ENCODE results near the gene SMARCC2.
"Not testable (repeated sequence)": the region's sequence is repeated elsewhere in the genome, so short reads cannot be mapped to it uniquely, and the experiment has no call there.

The SMARCC2 gene

DNA sequence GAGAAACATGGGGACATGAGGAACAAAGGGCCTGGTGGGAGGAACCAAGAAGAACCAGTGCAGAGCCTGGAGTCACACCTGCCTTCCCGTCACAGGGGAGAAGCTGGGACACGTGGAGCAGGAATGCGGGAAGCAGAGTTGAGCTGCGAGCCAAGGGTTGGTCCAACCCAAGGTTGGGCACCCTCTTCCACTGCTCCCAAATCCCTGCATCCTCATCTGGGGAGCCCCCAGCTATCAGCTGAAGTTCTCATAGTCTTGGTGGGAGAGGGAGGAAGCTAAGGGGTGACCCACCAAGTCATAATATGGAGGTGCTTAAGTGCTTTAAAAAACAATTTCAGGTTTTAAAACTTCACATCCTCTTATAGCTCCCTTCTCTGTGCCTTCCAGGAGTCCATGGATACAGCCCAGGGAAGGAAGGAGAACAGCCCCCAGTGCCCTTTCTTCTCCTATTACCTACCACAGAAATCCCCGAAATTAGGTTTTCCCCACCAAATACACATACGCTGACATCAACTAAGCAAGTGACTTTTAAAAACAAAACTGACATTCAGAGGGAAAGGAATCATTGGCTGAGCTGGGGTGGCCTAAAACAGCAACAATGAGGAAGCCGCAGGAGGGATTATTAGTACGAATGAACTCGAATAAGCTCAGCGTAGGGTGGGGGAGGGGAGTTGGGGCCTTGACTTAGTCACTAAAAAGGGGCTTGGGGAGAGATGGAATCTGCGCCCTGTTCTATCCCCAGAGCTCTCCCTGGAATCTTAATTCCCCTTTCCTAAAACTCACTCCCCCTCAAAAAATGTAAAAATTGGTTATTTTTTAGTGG, 26.6 kb downstream of the SMARCC2 start:
- no peak for DNase-seq

DNA sequence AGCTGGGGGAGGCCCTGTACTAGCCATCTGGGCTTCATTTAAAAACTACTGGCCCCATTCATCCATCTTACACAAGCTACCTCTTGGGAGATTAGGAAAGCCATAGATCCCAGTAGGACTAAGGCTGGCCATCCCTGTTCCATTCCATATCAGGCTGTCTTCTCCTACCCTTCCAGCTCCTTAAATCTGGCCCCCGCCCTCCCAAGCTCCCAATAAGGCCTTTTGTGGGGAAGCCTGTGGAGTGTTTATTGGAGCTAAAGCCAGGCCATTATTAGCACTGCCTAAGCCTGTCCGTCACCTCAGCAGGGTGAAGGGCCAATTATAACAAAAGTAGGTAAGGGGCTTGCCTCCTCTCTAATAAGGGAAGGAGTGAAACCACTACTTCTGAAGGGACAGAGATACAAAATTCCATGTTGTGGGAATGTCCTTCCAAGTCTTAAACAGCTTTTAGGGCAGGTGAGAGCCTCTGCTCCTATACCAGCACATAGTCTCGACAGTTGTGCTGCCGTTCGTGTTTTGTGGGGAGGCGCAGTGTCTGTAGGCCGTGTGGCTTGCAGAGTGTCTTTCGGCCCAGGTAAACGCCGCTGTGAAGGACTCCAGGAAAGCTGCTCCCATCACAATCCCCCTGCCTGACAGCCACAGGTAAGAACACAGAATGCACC, 27.5 kb downstream of the SMARCC2 start:
- DNase-seq = no peak

DNA sequence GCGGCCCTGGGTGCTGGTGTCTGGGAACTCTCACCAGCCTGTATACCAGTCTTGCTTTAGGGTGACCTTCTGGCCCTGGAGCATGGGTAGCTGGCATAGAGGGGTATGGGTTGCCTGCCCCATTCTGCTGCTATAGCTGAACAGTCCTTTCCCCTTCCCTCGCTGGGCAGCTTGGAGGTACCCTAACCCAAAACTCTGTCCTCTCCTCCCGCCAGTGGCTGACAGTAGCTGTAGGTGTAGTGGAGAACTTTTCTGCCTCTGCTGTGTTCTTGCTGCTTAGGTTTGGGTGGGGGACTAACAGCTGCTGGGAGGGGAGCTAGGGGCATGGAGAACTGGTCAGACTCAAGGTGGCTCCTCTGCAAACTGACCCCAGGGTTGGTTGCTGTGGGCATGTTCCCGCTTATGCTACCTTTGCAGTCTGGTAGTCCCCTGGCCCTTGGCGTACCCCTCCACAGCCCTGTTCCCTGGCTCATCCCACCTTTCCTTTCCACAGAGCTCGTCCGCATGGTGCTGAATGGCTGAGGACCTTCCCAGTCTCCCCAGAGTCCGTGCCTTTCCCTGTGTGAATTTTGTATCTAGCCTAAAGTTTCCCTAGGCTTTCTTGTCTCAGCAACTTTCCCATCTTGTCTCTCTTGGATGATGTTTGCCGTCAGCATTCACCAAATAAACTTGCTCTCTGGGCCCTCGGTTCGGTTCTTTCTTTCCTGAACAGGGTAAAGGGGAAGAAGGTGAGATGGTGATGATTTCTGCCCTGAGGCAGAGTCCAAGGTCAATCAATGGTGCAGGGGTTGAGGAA, 28.2 kb downstream of the SMARCC2 start:
- DNase-seq = no peak

DNA sequence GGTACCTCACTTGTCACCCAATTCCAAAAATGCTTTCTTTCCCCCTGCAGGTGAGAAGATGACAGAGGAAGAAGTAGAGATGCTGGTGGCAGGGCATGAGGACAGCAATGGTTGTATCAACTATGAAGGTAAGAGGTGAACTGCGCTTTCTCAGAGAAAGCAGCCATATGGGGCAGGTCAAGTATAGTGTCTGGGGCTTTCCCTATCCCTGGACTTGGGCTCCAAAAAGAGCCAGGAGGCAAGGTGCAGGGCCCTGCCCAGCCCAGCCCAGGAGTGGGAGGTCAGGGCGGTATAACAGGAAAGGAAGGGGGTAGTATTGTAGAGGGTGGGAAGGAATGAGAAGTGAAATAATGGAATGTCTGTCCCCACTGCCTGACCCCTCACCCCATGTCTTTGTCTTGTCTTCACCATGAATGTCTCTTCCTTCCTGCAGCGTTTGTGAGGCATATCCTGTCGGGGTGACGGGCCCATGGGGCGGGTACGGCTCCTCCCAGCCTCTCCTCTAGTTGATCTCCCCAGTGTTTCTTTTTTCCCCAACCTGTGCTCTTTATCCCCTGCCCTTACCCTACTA, 29.0 kb downstream of the SMARCC2 start:
- DNase-seq = no peak

DNA sequence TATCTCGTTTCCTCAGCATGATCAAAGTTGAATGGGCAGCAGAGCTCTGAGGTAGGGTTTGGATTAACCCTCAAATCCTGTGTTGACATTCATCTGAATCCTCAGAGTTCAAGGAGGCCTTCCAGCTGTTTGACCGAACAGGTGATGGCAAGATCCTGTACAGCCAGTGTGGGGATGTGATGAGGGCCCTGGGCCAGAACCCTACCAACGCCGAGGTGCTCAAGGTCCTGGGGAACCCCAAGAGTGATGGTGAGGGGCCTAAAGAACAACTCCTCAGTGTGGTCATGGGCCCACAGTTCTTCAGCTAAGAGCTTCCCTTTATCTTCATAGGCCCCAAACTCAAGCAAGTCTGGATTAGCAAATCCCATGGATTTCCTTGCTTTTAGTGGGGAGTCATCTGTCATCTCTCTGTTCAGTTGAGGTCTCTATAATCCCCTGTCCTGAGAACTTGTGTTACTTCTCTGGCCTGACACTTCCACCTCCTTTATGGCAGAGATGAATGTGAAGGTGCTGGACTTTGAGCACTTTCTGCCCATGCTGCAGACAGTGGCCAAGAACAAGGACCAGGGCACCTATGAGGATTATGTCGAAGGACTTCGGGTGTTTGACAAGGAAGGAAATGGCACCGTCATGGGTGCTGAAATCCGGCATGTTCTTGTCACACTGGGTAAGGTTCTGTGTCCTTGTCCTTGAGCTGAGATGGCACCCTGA, 29.6 kb downstream of the SMARCC2 start:
- DNase-seq = no peak

DNA sequence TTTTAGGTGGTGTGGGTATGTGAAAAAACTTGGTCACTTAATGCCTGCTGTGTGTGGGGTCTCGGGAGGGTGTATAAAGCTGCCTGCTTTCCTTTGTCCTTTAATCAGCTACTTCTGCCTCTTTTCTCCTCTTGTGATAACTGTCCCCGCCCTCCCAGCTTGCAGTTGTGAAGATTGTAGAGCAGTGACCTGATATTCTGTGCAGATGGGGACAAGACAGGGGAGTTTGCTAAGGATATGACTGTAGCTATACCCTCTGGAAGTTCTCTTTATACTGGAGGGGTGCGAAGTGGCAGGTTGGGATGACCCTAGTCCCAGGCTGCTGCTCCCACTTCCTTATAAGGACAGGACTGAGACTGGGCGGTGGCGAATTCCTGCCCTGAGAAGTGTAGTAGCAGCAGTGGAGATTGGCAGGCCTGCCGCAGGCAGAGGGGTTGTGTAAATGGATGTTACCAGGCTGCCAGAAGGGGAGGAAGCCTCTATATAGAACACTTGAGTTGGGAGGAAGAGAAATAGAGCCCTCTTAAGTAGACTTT, 30.3 kb downstream of the SMARCC2 start:
- no peak for DNase-seq

DNA sequence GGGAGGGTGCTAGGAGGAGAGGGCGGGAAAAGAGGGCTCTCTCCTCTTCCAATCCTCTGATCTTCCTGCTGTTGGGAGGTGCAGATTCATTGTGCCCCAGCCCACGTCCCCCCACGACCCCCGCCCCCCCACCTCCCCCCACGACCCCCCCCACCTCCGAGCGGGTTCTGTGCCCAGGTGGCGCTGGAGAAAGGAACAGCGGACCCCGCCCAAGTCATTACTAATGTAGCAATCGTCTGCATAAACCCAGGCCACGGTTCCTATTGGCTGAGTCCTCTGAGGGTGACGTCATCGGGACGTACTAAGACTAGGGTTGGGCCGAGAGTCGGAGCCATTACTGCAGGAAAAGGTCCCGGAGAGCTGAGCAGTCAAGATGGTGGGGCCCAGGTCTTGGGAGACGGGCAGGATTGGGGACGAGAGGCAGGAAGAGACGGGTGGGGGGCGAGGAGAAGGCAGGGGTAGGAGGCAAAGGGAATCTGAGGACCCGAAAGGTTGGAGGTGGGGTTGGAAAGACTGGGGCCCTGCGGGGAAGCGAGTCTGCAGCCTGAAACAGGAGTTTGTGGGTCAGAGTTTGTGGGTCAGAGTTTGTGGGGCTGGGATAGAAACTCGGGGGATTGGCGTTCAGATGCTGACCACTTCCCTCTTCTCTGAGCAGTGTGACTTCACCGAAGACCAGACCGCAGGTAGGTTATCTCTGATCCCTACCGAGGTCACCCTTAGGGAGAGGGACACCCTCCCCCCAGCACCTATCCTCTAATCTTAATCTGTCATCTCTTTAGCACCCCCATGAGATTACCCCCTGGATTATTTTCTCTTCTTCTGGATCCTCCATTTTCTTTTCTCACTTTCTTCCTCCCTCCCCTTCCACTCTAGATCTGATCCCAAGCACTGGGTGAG, 31.0 kb downstream of the SMARCC2 start, which contains the start of gene MYL6:
TSS of gene MYL6 (plus strand) at position 331 of the 897 bp plus-strand sequence. CDS start at position 374, 43 bp downstream.
- peak; percentile 84 for DNase-seq

DNA sequence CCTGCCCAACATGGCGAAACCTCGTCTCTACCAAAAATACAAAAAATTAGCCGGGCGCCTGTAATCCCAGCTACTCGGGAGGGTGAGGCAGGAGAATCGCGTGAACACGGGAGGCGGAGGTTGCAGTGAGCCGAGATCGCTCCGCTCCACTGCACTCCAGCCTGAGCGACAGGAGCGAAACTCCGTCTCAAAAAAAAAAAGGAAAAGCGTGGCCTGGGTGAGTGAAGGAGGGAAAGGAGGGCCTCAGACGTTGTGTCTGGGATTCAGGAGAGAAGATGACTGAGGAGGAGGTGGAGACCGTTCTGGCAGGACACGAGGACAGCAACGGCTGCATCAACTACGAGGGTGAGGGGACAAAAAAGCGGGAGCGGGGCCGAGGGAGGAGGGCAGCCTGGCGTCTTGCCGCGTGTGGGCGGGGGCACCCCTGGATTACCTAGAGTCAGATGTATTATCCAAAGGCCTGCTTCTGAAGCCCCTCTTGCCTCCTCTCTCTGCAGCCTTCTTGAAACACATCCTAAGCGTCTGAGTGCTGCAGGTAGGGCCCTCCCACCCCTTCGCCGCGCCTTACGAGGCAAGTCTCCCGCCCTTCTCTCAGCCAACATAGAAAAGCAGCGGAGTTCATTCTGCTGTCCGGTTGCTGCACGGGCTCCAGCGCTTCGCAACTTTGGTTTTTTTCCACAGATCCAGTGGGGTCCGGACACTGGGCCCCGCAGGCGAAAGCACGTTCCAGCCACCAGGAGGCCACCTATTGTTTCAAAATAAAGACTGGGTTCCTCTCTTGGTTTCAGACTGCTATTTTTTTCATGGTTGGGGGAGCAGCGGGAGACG, 31.9 kb downstream of the SMARCC2 start:
- DNase-seq = no peak

DNA sequence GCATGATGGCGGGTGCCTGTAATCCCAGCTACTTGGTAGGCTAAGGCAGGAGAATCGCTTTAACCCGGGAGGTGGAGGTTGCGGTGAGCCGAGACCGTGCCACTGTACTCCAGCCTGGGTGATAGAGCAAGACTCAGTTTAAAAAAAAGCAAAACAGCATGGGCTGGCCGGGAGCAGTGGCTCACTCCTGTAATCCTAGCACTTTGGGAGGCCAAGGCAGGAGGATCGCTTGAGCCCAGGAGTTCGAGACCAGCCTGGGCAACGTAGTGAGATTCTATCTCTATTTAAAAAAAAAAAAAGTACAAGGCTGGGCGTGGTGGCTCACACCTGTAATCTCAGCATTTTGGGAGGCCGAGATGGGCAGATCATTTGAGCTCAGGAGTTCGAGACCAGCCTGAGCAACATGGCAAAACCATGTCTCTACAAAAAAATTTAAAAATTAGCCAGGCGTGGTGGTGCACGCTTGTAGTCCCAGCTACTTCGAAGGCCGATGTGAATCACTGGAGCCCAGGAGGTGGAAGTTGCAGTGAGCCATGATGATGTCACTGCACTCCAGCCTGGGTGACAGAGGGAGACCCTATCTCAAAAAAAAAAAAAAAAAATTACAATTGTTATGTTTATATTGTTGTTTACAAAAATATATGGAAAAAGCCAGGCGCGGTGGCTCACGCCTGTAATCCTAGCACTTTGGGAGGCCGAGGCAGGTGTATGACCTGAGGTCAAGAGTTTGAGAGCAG, 32.7 kb downstream of the SMARCC2 start:
- not testable (repeated sequence) for DNase-seq

DNA sequence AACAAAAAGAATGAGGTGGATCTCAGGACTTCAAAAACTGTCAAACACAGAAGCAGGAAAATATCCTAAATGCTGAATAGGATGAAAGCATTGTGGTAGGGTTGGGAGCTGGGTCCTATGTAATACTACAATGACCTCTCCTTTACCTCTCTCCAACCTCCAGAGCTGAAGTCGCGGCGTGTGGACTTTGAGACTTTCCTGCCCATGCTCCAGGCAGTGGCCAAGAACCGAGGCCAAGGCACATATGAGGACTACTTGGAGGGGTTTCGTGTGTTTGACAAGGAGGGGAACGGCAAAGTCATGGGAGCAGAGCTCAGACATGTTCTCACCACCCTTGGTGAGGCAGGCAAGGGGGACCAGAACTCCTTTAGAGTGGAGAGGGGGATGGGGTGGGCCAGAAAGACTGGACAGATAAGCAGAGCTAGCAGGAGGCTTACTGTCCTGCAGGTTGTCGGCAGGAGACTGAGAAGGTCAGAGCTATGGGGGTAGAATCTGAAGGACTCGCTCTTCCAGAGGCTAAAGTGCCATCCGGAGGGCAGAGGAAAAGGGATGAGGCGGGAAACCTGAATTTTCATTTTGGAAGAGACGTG, 33.9 kb downstream of the SMARCC2 start:
- no peak for DNase-seq

DNA sequence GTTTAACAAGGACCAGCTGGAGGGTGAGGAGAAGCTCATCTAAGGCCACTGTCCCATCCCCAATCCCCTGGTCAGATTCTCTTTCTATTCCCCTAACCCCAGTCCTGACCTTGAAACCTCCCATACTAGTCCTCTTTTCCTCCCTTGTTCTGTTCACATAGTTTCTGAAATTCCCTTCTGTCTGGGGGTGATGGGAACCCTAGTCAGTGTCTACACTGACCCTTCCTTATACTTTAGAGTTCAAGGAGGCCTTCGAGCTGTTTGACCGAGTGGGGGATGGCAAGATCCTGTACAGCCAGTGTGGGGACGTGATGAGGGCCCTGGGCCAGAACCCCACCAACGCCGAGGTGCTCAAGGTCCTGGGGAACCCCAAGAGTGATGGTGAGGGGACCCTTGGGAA, 34.5 kb downstream of the SMARCC2 start:
- DNase-seq = no peak

DNA sequence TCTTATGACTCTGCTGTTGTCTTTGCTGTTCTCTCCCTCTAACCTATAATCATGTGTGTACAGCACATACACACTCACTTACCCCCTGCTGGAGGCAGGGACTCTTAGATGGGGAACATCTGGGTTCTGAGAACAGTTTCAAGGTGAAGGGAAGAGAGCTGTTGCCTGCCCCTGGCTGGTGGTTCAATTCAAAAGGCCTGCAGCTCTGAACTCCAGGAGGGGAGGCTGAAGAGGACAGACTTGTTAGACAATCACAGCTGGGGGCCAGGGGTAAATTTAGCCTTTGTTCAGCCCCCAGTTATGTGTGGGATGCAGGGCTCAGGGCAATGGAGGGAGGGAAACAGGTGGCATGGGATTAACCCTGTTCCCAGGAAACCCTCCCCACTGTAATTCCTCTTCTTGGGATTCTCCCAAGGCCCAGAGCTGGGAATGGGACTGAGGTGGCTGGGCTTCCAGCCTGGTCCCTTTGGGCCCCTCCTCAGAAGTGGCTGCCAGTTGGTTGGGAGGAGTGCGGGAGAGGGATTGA, 35.0 kb downstream of the SMARCC2 start:
- no peak for DNase-seq

DNA sequence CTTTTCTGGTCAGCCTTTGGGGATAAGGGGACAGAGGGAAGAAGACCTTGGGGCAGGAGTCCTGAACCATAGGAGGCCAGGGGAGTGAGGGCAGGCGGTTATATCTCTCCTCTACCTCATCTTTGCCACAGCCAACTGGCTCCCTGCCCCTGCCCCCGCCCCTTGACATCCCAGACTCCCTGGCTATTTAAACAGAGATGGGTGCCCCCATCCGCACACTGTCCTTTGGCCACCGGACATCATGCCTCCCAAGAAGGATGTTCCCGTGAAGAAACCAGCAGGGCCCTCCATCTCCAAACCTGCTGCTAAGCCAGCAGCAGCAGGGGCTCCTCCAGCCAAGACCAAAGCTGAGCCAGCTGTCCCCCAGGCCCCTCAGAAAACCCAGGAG, 35.6 kb downstream of the SMARCC2 start:
- DNase-seq = no peak

DNA sequence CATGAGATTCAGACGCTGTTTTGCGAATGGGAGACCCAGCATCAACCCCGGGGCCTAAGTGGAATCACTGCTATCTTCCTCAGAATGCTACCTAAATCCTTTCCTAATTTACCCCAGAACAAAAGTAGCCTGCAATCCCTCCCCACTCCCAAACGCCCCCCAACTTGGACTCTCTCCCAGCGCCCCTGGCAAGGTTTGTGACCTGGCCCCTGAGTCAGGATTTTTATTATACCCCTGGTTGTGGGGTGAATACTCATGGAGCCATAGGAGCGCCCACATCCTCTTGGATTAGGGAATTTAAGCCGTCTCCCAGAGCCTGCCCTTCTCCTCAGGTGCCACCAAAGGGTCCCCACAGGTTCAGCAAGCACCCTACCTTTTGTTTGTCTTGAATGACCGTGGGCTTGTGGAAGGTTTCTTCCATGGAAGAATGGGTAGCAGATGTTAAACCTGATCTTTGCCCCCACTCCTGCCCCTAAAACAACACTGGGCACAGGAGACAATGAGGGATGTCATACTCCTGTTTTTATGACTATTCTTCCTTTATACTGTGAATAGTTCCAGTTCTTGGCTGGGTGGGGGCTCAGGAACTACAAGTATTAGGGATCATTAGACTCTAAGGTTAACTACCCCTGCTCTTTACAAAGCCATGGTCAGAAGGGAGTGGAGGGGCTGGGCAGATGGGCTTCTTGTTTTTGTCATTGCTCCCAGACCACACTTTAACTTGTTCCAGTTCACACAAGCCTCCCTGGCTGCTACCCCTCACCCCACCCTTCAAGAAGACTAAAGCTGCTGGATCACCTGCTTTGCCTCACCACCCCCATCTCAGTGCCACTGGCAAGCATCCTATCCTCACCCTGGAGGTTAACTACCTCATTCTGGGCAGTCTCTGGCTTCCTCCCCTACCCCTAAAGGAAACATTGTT, 36.3 kb downstream of the SMARCC2 start:
- no peak for DNase-seq

DNA sequence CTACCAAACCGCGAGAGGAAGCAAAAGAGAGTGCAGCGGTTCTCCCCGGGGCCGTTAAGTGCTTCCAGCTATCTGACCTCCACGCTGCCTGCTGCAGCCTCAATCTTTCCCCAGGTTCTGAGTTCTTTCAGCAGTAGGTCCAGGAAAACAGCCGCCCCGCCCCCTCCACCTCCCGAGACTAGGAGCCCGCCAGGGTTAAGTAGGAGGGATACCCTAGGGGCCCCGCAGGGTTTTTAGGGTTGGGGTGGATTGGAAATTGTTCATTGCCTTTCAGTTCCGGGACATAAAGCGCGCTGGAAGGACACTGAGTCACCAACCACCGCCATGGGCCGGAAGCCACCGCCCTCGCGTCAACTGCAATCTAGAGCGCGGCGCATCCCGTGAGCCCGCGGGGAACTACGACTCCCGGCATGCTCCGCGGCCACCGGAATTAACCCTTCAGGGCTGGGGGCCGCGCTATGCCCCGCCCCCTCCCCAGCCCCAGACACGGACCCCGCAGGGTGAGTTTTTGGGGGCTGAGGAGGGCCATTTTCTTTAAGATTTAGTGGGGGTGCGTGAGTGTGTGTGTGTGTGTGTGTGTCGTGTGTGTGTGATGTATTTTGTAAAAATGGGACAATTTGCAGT, 37.0 kb downstream of the SMARCC2 start, which contains the start of gene MYL6B:
TSS of gene MYL6B (plus strand) at position 456 of the 624 bp plus-strand sequence. CDS start 1,332 bp downstream, outside the sequence.
- peak; percentile 86 for DNase-seq

DNA sequence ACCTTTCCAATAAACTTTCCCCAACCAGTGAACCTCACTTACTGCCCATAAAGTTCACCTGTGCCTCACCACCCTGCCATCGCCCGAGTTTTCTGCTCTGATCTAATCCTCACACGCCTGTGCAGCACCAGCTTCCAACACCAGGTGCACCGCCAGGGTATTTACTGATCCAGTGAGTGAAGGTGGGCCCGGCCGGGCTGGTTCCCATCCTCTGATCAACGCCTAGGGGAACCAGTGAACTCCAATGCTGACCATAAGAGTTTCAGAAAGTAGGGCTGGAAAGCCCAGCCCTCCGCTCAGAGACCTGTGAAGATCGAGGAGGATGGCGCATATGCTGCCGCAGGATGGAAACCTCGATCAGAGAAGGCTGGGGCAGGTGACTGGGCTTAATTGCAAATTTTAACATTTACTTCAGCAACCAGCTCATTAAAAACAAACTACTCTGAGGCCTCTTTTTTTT, 37.6 kb downstream of the SMARCC2 start:
- DNase-seq = peak; percentile 55

DNA sequence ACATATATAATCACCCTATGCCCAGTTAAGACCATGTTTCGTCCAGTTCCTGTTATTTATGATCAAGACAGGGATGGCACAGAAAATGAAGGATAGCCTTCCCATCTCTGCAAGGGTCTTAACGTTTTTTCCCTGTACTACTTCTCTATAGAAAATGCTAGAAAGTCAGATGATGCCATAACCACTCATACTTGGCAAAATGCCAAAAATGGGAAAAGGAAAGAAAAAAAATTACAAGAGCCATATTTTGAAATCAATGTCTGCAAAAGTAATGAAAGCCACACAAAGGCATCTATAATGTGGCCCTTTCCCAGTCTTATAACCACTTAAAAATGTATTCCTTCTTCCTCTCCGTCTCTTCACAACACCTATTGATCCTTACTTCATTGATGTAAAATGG, 38.7 kb downstream of the SMARCC2 start:
- no peak for DNase-seq
